ENCODE measurements around the gene PLCB3.

Gene PLCB3

GRCh38 chr11:64222651-64223000 is 28.7 kb upstream of the PLCB3 start:
- DNase-seq = no peak

GRCh38 chr11:64223001-64223651 is 28.2 kb upstream of the PLCB3 start:
- DNase-seq = no peak

- no peak for DNase-seq
Measured at GRCh38 chr11:64224151-64224890, 27.0 kb upstream of the PLCB3 start.

GRCh38 chr11:64224891-64225607 is 26.3 kb upstream of the PLCB3 start:
- DNase-seq = no peak

- DNase-seq = peak; percentile 74 to 84
Measured at GRCh38 chr11:64225608-64226506, 25.5 kb upstream of the PLCB3 start, which contains the start of the genes NUDT22 and TRPT1. NUDT22 (plus strand) TSS chr11:64226274; CDS start chr11:64226653, 379 bp downstream. TRPT1 (minus strand) TSS chr11:64226186; CDS start chr11:64225860, 326 bp downstream.

GRCh38 chr11:64226507-64227051 is 24.8 kb upstream of the PLCB3 start:
- no peak for DNase-seq

- no peak for DNase-seq
Measured at GRCh38 chr11:64227405-64227956, 23.8 kb upstream of the PLCB3 start.

GRCh38 chr11:64229090-64229743 is 22.1 kb upstream of the PLCB3 start:
- DNase-seq = no peak

- DNase-seq = no peak
Measured at GRCh38 chr11:64229744-64230170, 21.6 kb upstream of the PLCB3 start.

GRCh38 chr11:64230171-64230984 is 21.0 kb upstream of the PLCB3 start, which contains the start of gene DNAJC4:
DNAJC4 (plus strand) TSS chr11:64230548; CDS start chr11:64230855, 307 bp downstream.
- DNase-seq = peak; percentile 80 to 87

GRCh38 chr11:64230985-64231365 is 20.4 kb upstream of the PLCB3 start:
- no peak for DNase-seq

GRCh38 chr11:64231546-64231945 is 19.8 kb upstream of the PLCB3 start:
- DNase-seq = no peak

GRCh38 chr11:64232182-64232966 is 19.0 kb upstream of the PLCB3 start:
- DNase-seq = no peak

GRCh38 chr11:64232967-64233315 is 18.4 kb upstream of the PLCB3 start:
- DNase-seq = no peak

- peak; percentile 18 to 47 for DNase-seq
Measured at GRCh38 chr11:64233913-64234586, 17.3 kb upstream of the PLCB3 start, which contains the start of gene VEGFB. VEGFB (plus strand) TSS chr11:64234584; CDS start chr11:64234834, 250 bp downstream.

- DNase-seq = no peak
Measured at GRCh38 chr11:64234647-64235379, 16.5 kb upstream of the PLCB3 start.

GRCh38 chr11:64235437-64236161 is 15.7 kb upstream of the PLCB3 start:
- DNase-seq = no peak

Measured in hippocampal formation (tissue), 2 donors.